ENCODE data around the gene SUCO. TPM values are rescaled to one million over a fixed set of nuclear protein-coding genes. Genes with fewer than 3 reads are reported as not detected.

Gene SUCO
- total RNA-seq, 1 experiment from 2014 or later: 22.6 TPM

DNA sequence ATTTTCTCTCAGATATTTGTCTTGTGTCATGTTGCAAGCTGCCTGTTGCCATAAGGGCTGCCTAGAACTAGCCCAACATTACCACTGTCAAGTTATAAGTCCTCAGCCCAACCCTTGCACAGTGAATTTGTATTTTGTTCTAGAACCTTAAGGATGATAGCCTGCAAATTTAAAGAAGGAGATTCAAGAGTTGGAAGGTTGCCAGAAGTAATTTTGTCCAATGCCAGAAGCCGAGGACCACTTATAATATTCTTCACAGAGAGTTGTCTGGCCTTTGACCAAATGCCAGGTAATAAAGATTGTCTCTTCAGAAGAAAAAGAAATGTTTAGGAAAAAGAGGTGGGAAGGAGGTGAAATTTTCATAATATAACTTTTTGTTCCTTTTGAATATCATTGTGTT is 40.5 kb upstream of the SUCO start:
- ATAC-seq: no peak
- DNase-seq (ENCODE audit: low read depth, low spot score): no peak
- Histone ChIP-seq H3K36me3 (ENCODE audit: control insufficient read depth in 1 of 2, insufficient read depth in 2 of 2, low read length in 2 of 2) (no peaks in the 10 kb centered on the region), H4K20me1 (ENCODE audit: insufficient read depth) (no peaks in the 10 kb centered on the region), H3K27ac (ENCODE audit: low read depth, low read length) (no peak overlapping the region), H3K9me2 (ENCODE audit: insufficient read depth) (no peaks in the 10 kb centered on the region), H3K9me3 (ENCODE audit: control insufficient read depth in 1 of 2, insufficient read depth in 1 of 2, low read depth in 1 of 2, low read length in 2 of 2) (no peaks in the 10 kb centered on the region), H3K79me2 (ENCODE audit: insufficient read depth, low read length) (no peaks in the 10 kb centered on the region), H3K4me2 (ENCODE audit: low read length) (no peak overlapping the region), H3K4me3 (replicated peaks in 1 of 2; ENCODE audit: low read depth in 1 of 2, low read length in 2 of 2) (no peak overlapping the region), H3K27me3 (ENCODE audit: insufficient read depth, low read length) (no peaks in the 10 kb centered on the region), H2AFZ (ENCODE audit: low read depth, low read length, poor library complexity, severe bottlenecking) (no peak overlapping the region), H3K4me1 (ENCODE audit: control insufficient read depth in 1 of 2, insufficient read depth in 2 of 2, low read length in 2 of 2) (peaks cover 5 to 8% of the 10 kb centered on the region in 2 experiments; a peak in 3 of 4 replicates), H3K9ac (ENCODE audit: low read length) (no peak overlapping the region)
- intact Hi-C loops (cut with micrococcal nuclease): no loop called here
- POLR2A ChIA-PET: no interaction called here
- CTCF ChIA-PET: no interaction called here
- TF ChIP-seq, protein P1, sequence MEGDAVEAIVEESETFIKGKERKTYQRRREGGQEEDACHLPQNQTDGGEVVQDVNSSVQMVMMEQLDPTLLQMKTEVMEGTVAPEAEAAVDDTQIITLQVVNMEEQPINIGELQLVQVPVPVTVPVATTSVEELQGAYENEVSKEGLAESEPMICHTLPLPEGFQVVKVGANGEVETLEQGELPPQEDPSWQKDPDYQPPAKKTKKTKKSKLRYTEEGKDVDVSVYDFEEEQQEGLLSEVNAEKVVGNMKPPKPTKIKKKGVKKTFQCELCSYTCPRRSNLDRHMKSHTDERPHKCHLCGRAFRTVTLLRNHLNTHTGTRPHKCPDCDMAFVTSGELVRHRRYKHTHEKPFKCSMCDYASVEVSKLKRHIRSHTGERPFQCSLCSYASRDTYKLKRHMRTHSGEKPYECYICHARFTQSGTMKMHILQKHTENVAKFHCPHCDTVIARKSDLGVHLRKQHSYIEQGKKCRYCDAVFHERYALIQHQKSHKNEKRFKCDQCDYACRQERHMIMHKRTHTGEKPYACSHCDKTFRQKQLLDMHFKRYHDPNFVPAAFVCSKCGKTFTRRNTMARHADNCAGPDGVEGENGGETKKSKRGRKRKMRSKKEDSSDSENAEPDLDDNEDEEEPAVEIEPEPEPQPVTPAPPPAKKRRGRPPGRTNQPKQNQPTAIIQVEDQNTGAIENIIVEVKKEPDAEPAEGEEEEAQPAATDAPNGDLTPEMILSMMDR (IDR thresholded peaks at IDR 0.05 in 2 of 3, conservative IDR thresholded peaks at IDR 0.05 in 1 of 3; ENCODE audit: borderline replicate concordance in 1 of 3, insufficient read depth in 1 of 3, low read depth in 2 of 3, low read length in 2 of 3): no peak
- RAD21 ChIA-PET (ENCODE audit: low non-redundant PET in 1 of 2, low total read pairs in 2 of 2, uncharacterized antibody in 2 of 2, unreplicated experiment in 2 of 2): no interaction called here
- BruUV-seq (replicated peaks): no TSS peak

DNA sequence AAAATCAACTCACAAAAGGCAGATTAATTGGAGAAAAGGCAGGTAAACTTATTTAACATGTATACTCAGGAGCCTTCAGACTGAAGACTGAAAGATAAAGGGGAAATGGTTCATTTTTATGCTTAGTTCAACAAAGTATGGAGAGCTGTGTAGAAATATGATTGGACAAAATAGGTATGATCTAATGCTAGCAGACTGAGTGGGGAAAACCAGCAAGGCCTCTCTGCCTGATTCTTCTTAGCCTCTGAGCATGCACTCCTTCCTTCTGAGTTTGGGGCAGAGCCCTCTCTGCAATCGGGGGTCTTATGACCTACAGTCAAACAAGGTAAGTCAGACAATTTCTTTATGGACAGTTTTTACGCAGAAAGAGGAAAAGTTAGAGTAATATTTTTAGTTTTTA is 38.8 kb upstream of the SUCO start:
- Histone ChIP-seq H4K20me1 (ENCODE audit: insufficient read depth) (no peaks in the 10 kb centered on the region), H3K9me3 (ENCODE audit: control insufficient read depth in 1 of 2, insufficient read depth in 1 of 2, low read depth in 1 of 2, low read length in 2 of 2) (no peaks in the 10 kb centered on the region), H3K36me3 (ENCODE audit: control insufficient read depth in 1 of 2, insufficient read depth in 2 of 2, low read length in 2 of 2) (no peaks in the 10 kb centered on the region), H3K9me2 (ENCODE audit: insufficient read depth) (no peaks in the 10 kb centered on the region), H3K9ac (ENCODE audit: low read length) (no peak overlapping the region), H3K4me2 (ENCODE audit: low read length) (no peak overlapping the region), H3K4me1 (ENCODE audit: control insufficient read depth in 1 of 2, insufficient read depth in 2 of 2, low read length in 2 of 2) (peaks cover 12 to 13% of the 10 kb centered on the region in 2 experiments; a peak in 3 of 4 replicates), H2AFZ (ENCODE audit: low read depth, low read length, poor library complexity, severe bottlenecking) (no peak overlapping the region), H3K79me2 (ENCODE audit: insufficient read depth, low read length) (no peaks in the 10 kb centered on the region), H3K4me3 (replicated peaks in 1 of 2; ENCODE audit: low read depth in 1 of 2, low read length in 2 of 2) (no peak overlapping the region), H3K27ac (ENCODE audit: low read depth, low read length) (no peak overlapping the region), H3K27me3 (ENCODE audit: insufficient read depth, low read length) (no peaks in the 10 kb centered on the region)
- BruUV-seq (replicated peaks): no TSS peak
- no peak for ATAC-seq
- intact Hi-C loops (cut with micrococcal nuclease): no loop called here
- ChIA-PET POLR2A (no interaction called here), CTCF (no interaction called here), RAD21 (ENCODE audit: low non-redundant PET in 1 of 2, low total read pairs in 2 of 2, uncharacterized antibody in 2 of 2, unreplicated experiment in 2 of 2) (no interaction called here)
- DNase-seq (ENCODE audit: low read depth, low spot score): no peak
- TF ChIP-seq POLR2A (IDR thresholded peaks at IDR 0.05; ENCODE audit: borderline replicate concordance, extremely low read depth, insufficient read depth, insufficient read length) (no peak), RAD21 (IDR thresholded peaks at IDR 0.05; ENCODE audit: low read depth) (no peak), CEBPB (IDR thresholded peaks at IDR 0.05; ENCODE audit: low read depth) (no peak), ZNF274 (IDR thresholded peaks at IDR 0.05; ENCODE audit: low read depth, low read length) (no peak), EGR1 (IDR thresholded peaks at IDR 0.05; ENCODE audit: low read depth) (no peak), FOSL1 (IDR thresholded peaks at IDR 0.05; ENCODE audit: low read depth) (no peak), SIN3A (IDR thresholded peaks at IDR 0.05; ENCODE audit: low read depth) (no peak)
- TF ChIP-seq, protein P1 (IDR thresholded peaks at IDR 0.05 in 2 of 3, conservative IDR thresholded peaks at IDR 0.05 in 1 of 3; ENCODE audit: borderline replicate concordance in 1 of 3, insufficient read depth in 1 of 3, low read depth in 2 of 3, low read length in 2 of 3): no peak
- TF ChIP-seq, protein P2, sequence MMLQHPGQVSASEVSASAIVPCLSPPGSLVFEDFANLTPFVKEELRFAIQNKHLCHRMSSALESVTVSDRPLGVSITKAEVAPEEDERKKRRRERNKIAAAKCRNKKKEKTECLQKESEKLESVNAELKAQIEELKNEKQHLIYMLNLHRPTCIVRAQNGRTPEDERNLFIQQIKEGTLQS (IDR thresholded peaks at IDR 0.05): no peak
- TF ChIP-seq, protein P3, sequence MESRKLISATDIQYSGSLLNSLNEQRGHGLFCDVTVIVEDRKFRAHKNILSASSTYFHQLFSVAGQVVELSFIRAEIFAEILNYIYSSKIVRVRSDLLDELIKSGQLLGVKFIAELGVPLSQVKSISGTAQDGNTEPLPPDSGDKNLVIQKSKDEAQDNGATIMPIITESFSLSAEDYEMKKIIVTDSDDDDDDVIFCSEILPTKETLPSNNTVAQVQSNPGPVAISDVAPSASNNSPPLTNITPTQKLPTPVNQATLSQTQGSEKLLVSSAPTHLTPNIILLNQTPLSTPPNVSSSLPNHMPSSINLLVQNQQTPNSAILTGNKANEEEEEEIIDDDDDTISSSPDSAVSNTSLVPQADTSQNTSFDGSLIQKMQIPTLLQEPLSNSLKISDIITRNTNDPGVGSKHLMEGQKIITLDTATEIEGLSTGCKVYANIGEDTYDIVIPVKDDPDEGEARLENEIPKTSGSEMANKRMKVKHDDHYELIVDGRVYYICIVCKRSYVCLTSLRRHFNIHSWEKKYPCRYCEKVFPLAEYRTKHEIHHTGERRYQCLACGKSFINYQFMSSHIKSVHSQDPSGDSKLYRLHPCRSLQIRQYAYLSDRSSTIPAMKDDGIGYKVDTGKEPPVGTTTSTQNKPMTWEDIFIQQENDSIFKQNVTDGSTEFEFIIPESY (IDR thresholded peaks at IDR 0.05; ENCODE audit: extremely low read depth, insufficient replicate concordance, low read length): no peak

All from HCT116 (cell line).